Astrocyte (in vitro differentiated cells and primary cell): ENCODE measurements around the gene ELMOD3.

ENCODE experiments used
- EZH2 ChIP-seq: IDR thresholded peaks from 2 replicates; pipeline ENCODE4 v1.6.1; 2012; ENCODE audit warnings: mild to moderate bottlenecking, low read length, inconsistent platforms; ENCODE audit not compliant: insufficient read depth
- TF ChIP-seq, protein P1 (sequence below): IDR thresholded peaks from 2 replicates; pipeline ENCODE4 v1.5.1; 2011; ENCODE audit warnings: low read depth, mild to moderate bottlenecking, inconsistent platforms, low read length, moderate library complexity; ENCODE audit not compliant: insufficient read depth

DNA sequence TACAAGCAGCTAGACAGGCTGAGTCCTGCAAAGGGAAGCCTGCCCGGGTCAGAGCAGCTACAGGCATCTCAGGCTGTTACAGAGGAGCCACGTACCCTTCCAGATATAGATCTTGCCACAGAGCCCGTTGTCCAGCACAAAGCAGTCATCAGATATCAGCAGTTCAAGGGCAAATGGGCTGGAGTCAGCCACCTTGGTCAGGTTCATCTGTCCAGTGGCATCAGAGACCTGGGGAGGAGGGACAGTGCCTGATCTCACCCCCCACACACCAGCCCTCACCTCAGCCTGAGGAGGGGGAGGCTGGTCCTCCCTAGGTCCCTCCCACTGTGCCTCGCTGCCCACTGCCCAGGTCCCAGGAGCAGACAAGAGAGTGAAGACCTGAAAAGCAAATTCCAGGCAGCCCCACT is 43.4 kb downstream of the ELMOD3 start:
- TF ChIP-seq, protein P1, sequence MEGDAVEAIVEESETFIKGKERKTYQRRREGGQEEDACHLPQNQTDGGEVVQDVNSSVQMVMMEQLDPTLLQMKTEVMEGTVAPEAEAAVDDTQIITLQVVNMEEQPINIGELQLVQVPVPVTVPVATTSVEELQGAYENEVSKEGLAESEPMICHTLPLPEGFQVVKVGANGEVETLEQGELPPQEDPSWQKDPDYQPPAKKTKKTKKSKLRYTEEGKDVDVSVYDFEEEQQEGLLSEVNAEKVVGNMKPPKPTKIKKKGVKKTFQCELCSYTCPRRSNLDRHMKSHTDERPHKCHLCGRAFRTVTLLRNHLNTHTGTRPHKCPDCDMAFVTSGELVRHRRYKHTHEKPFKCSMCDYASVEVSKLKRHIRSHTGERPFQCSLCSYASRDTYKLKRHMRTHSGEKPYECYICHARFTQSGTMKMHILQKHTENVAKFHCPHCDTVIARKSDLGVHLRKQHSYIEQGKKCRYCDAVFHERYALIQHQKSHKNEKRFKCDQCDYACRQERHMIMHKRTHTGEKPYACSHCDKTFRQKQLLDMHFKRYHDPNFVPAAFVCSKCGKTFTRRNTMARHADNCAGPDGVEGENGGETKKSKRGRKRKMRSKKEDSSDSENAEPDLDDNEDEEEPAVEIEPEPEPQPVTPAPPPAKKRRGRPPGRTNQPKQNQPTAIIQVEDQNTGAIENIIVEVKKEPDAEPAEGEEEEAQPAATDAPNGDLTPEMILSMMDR, result no peak
- no peak for TF ChIP-seq EZH2
